Measurements from ENCODE around the gene PSMC3IP.
"Not testable (repeated sequence)": the region's sequence is repeated elsewhere in the genome, so short reads cannot be mapped to it uniquely, and the experiment has no call there.

The PSMC3IP gene

DNA sequence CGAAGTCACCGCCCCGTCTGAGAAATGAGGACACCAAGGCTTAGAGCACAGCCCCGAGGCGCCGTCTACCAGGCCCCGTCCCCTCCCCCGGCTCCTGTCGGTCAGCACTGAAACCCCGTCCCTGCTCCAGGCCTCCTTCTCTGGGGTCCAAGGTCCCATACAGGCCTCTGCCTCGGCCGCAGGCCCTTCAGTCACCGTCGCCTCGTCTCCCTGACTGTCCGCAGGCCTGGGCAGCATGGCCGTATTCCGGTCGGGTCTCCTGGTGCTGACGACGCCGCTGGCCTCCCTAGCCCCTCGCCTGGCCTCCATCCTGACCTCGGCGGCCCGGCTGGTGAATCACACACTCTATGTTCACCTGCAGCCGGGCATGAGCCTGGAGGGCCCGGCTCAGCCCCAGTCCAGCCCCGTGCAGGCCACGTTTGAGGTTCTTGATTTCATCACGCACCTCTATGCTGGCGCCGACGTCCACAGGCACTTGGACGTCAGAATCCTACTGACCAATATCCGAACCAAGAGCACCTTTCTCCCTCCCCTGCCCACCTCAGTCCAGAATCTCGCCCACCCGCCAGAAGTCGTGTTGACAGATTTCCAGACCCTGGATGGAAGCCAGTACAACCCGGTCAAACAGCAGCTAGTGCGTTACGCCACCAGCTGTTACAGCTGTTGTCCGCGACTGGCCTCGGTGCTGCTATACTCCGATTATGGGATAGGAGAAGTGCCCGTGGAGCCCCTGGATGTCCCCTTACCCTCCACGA is 15.0 kb downstream of the PSMC3IP start:
- DNase-seq (ENCODE audit: low read depth in 1 of 2, low spot score in 1 of 2) = no peak

GRCh38 chr17:42561897-42562387 is 15.6 kb downstream of the PSMC3IP start, which contains the start of gene COASY:
COASY (plus strand) TSS chr17:42562148; CDS start chr17:42562623, 475 bp downstream.
- DNase-seq (ENCODE audit: low read depth in 1 of 2, low spot score in 1 of 2) = peak; percentile 77 to 79

GRCh38 chr17:42560246-42560645 is 17.3 kb downstream of the PSMC3IP start:
- DNase-seq (ENCODE audit: low read depth in 1 of 2, low spot score in 1 of 2) = no peak

- DNase-seq (ENCODE audit: low read depth in 1 of 2, low spot score in 1 of 2) = no peak
Measured at GRCh38 chr17:42559075-42559474, 18.5 kb downstream of the PSMC3IP start.

DNA sequence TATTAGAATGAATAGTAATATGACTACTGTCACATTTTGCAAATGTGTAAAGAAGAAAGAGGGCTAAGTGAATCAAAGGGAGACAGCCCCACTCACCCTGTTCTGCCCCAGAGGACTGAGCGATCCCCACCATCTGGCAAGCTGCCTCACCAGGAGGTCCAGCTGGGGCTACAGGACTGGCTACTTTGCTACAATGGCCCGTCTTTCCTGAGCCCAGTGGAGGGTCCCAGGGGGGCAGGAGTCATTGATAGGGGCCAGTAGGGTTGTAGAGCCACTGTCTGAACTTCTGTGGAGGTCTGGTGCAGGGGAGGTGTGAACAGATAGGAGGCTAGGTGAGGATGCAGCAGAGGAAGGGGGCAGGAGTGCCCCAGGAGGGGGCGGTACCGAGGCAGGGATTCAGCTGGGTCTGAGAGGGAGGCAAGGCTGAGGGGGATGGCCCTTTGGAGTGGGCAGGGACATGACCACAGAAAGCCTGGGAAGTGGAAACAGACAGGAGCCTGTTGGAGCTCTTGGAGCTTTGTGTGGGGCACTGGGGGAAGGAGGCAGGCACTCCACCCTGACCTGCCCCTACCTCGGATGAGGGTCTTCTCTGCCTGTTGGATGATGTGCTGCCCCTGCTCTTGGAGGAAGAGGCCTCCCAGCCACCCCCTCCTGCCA is 21.4 kb downstream of the PSMC3IP start:
- DNase-seq (ENCODE audit: low read depth in 1 of 2, low spot score in 1 of 2) = not testable (repeated sequence)

GRCh38 chr17:42555122-42555622 is 22.4 kb downstream of the PSMC3IP start:
- no peak for DNase-seq (ENCODE audit: low read depth in 1 of 2, low spot score in 1 of 2)

DNA sequence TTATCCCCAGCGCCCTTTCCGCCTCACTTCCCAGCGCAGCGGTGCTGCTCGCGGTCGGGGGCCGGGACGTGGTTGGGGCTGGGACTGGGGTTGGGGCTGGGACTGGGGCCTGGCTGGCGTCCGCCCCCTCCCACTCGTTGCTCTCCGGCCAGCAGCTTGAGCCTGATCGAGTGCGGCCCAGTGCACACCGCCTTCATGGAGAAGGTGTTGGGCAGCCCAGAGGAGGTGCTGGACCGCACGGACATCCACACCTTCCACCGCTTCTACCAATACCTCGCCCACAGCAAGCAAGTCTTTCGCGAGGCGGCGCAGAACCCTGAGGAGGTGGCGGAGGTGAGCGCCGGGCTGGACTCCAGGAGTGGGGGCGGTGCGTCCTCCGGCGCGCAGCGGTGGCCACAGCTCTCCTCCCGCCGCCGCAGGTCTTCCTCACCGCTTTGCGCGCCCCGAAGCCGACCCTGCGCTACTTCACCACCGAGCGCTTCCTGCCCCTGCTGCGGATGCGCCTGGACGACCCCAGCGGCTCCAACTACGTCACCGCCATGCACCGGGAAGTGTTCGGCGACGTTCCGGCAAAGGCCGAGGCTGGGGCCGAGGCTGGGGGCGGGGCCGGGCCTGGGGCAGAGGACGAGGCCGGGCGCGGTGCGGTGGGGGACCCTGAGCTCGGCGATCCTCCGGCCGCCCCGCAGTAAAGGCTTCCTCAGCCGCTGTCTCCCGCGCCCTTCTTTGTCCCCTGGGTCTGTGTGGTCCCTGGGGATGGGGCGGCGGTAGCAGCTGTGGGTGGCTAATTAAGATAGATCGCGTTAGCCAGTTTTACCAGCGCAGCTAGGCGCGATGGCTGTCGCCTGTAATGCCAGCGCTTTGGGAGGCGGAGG is 23.0 kb downstream of the PSMC3IP start:
- peak; percentile 47 to 53 for DNase-seq (ENCODE audit: low read depth in 1 of 2, low spot score in 1 of 2)

DNA sequence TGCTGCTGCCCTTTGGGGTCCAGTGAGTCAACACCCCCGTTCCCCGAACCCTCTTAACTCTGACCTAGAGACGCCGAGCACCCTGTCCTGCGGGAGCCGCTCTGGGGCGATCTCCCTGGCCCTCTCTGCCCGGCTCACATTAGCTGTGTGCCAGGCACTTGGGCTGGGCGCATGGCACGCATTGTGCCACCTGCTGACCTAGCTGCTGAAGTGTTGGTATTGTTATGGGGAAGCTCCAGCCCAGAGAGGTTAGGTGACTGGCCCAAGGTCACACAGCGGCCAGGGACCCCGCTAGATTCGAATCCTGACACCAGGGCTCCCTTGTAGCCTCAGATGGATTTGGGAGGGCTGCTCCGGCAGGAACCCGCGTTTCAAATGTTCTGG is 23.7 kb downstream of the PSMC3IP start:
- no peak for DNase-seq (ENCODE audit: low read depth in 1 of 2, low spot score in 1 of 2)

DNA sequence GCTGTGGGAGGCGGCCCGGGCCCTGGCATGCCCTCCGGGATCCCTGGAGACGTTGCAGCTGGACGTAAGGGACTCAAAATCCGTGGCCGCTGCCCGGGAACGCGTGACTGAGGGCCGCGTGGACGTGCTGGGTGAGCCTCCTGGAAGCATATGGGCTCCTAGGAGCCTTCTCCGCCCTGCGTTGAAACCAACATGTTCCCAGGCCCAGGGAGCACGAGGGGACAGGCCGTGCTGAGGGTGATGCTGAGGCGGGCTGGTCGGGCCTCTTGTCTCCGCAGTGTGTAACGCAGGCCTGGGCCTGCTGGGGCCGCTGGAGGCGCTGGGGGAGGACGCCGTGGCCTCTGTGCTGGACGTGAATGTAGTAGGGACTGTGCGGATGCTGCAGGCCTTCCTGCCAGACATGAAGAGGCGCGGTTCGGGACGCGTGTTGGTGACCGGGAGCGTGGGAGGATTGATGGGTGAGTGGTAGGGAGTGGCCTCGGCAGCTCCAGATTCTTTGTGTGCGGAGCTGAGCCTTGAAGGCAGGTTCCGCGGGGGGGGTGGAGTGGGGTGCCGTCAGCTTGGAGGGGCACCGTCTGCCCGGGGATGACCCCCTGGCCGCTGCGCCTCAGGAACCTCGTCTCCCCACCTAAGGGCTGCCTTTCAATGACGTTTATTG is 24.2 kb downstream of the PSMC3IP start:
- DNase-seq (ENCODE audit: low read depth in 1 of 2, low spot score in 1 of 2) = no peak

DNA sequence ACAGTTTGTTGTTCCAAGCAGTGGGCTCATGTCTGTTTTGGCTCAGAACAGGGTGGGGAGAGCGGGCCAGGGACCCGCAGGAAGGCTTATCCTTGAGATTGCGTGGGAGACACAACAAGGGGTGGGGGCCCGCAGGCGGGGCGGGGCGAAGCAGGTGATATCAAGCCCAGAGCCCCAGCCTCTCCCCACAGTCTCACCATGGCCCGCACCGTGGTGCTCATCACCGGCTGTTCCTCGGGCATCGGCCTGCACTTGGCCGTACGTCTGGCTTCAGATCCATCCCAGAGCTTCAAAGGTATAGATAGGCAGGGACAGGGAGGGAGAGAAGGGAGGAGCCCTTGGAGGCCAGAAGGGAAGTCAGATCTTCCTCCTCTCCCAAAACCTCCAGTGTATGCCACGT is 24.8 kb downstream of the PSMC3IP start, which contains the start of gene HSD17B1:
Gene HSD17B1 (plus strand): TSS at position 188 of the 400 bp plus-strand sequence. CDS start 11 bp downstream, at position 199.
- DNase-seq (ENCODE audit: low read depth in 1 of 2, low spot score in 1 of 2) = not testable (repeated sequence)

DNA sequence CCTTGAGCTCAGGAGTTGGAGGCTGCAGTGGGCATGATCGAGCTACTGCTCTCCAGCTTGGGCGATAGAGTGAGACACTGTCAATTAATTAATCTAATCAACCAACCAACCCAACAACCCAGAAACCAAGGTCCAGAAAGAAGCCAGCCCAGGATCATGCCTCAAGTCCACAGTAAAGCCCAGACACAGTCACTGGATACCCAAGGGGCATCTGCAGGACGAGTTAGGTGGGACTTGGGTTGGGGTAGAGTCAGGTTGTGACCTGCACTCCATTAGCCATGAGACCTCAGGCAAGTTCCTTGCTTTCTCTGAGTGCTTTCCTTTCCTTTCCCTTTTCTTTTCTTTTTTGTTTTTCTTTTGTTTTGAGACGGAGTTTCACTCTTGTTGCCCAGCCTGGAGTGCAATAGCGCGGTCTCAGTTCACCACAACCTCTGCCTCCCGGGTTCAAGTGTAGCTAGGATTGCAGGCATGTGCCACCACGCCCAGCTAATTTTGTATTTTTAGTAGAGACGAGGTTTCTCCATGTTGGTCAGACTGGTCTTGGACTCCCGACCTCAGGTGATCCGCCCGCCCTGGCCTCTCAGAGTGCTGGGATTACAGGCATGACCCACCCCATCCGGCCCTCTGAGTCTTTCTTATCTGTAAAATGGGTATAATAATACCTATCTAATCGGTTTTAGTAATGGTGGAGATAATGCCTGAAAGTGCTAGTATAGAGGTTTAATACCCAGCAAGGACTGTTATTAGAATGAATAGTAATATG is 28.4 kb downstream of the PSMC3IP start:
- no peak for DNase-seq (ENCODE audit: low read depth in 1 of 2, low spot score in 1 of 2)

GRCh38 chr17:42548070-42548837 is 29.3 kb downstream of the PSMC3IP start:
- peak; percentile 61 to 71 for DNase-seq (ENCODE audit: low read depth in 1 of 2, low spot score in 1 of 2)

DNA sequence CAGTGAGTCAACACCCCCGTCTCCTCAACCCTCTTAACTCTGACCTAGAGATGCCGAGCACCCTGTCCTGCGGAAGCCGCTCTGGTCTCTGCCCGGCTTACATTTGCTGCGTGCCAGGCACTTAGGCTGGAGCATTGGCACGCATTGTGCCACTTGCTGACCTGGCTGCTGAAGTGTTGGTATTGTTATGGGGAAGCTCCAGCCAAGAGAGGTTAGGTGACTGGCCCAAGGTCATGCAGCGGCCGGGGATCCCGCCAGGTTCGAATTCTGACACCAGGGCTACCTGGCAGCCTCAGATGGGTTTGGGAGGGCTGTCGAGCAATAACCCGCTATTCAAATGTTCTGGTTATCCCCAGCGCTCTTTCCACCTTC is 29.8 kb downstream of the PSMC3IP start:
- DNase-seq (ENCODE audit: low read depth in 1 of 2, low spot score in 1 of 2) = no peak

- no peak for DNase-seq (ENCODE audit: low read depth in 1 of 2, low spot score in 1 of 2)
Measured at GRCh38 chr17:42547001-42547461, 30.5 kb downstream of the PSMC3IP start.

DNA sequence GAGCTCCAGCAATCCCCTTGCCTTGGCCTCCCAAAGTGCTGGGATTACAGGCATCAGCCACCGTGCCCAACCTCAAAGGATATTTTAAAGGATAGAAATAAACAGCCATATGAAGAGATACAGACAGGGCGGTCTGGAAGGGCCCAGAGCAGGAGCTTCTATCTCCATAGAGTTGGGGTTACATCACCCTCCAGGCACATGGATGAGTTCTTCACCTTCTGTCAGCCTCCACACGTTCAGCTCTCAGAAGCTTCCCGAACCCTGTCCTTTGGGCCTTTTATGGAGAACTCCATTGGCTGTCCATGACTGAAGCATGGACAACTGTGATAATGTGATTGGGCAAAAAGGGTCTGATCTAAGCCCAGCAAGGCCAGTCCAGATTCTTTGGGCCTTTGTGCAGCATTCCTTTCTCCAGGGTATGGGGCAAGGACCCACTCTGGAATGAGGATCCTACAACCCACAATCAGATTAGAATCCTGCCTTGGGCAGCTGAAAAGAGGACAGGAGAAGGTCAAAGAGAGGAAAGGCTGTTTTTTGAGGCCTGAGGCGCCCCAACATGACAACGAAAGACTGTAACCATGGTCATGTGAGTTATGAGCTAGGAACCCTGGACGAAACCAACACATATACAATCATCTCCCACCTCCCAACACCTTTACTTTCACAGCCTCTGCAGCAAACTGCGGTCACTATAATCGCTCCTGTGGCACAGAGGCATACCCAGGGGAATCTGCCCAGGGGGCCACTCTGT is 31.6 kb downstream of the PSMC3IP start:
- DNase-seq (ENCODE audit: low read depth in 1 of 2, low spot score in 1 of 2) = not testable (repeated sequence)

- DNase-seq (ENCODE audit: low read depth in 1 of 2, low spot score in 1 of 2) = no peak
Measured at GRCh38 chr17:42544874-42545283, 32.6 kb downstream of the PSMC3IP start.

DNA sequence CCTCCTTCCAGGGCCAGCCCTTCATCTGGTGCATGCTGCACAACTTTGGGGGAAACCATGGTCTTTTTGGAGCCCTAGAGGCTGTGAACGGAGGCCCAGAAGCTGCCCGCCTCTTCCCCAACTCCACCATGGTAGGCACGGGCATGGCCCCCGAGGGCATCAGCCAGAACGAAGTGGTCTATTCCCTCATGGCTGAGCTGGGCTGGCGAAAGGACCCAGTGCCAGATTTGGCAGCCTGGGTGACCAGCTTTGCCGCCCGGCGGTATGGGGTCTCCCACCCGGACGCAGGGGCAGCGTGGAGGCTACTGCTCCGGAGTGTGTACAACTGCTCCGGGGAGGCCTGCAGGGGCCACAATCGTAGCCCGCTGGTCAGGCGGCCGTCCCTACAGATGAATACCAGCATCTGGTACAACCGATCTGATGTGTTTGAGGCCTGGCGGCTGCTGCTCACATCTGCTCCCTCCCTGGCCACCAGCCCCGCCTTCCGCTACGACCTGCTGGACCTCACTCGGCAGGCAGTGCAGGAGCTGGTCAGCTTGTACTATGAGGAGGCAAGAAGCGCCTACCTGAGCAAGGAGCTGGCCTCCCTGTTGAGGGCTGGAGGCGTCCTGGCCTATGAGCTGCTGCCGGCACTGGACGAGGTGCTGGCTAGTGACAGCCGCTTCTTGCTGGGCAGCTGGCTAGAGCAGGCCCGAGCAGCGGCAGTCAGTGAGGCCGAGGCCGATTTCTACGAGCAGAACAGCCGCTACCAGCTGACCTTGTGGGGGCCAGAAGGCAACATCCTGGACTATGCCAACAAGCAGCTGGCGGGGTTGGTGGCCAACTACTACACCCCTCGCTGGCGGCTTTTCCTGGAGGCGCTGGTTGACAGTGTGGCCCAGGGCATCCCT is 34.1 kb downstream of the PSMC3IP start:
- DNase-seq (ENCODE audit: low read depth in 1 of 2, low spot score in 1 of 2) = no peak

Data from stimulated activated CD4-positive, alpha-beta T cell treated with anti-CD3 and anti-CD28 coated beads, Interleukin-15, amount 100 ng/mL, for 1 hour (primary cell).